Fibroblast of lung (primary cell): ENCODE results near the gene NDUFV2. TPM values are rescaled to one million over a fixed set of nuclear protein-coding genes. Genes with fewer than 3 reads are reported as not detected.

Experiments
- DNase-seq, 2 donors: peaks; one replicate each; pipeline versions ENCODE4 v3.0.0 to v3.0.0-alpha.2; 2010; ENCODE audit warnings: low read depth in 2 of 2
- H2AFZ ChIP-seq: 2 replicates; pipeline ENCODE4 v1.5.1; 2012; ENCODE audit warnings: low read length, control low read depth, inconsistent platforms
- H3K27ac ChIP-seq: 2 replicates; pipeline ENCODE4 v1.5.1; 2011; ENCODE audit warnings: low read length, control low read depth; ENCODE audit not compliant: insufficient read depth
- H3K27me3 ChIP-seq: 2 replicates; pipeline ENCODE4 v1.5.1; 2011; ENCODE audit warnings: mild to moderate bottlenecking, low read length; ENCODE audit not compliant: control insufficient read depth, insufficient read depth
- H3K36me3 ChIP-seq: 2 replicates; pipeline ENCODE4 v1.5.1; 2011; ENCODE audit warnings: low read length; ENCODE audit not compliant: control insufficient read depth, insufficient read depth
- H3K4me1 ChIP-seq: 2 replicates; pipeline ENCODE4 v1.5.1; 2011; ENCODE audit warnings: low read length; ENCODE audit not compliant: control insufficient read depth, insufficient read depth; ENCODE audit errors: extremely low read depth
- H3K4me2 ChIP-seq: 2 replicates; pipeline ENCODE4 v1.5.1; 2011; ENCODE audit warnings: low read length, control low read depth; ENCODE audit not compliant: insufficient read depth; ENCODE audit errors: extremely low read depth
- H3K4me3 ChIP-seq, 4 experiments: fragments of 200-600 bp in 1 of 4; sonication (generic) in 1 of 4; replicated peaks in 1 of 4; 2 replicates each; pipeline ENCODE4 v1.5.1; 2011 to 2016; ENCODE audit warnings: low read length in 4 of 4, low read depth in 3 of 4, mild to moderate bottlenecking in 3 of 4, control low read depth in 2 of 4, inconsistent platforms in 1 of 4, mixed read lengths in 1 of 4; ENCODE audit not compliant: insufficient read depth in 1 of 4; ENCODE audit errors: control extremely low read depth in 1 of 4
- H3K79me2 ChIP-seq: 2 replicates; pipeline ENCODE4 v1.5.1; 2012; ENCODE audit warnings: mild to moderate bottlenecking, low read length, inconsistent platforms; ENCODE audit not compliant: control insufficient read depth, insufficient read depth
- H3K9ac ChIP-seq: 2 replicates; pipeline ENCODE4 v1.5.1; 2011; ENCODE audit warnings: mild to moderate bottlenecking, low read length, control low read depth; ENCODE audit not compliant: insufficient read depth
- H3K9me3 ChIP-seq: 2 replicates; pipeline ENCODE4 v1.5.1; 2012; ENCODE audit warnings: low read depth, low read length; ENCODE audit not compliant: control insufficient read depth, insufficient read depth
- H4K20me1 ChIP-seq: 2 replicates; pipeline ENCODE4 v1.5.1; 2011; ENCODE audit warnings: low read length; ENCODE audit not compliant: control insufficient read depth, insufficient read depth; ENCODE audit errors: extremely low read depth
- CTCF ChIP-seq, 2 donors: IDR thresholded peaks in 1 of 2; conservative IDR thresholded peaks in 1 of 2; 1 replicate in 1 of 2; 2 replicates in 1 of 2; pipeline ENCODE4 v1.5.1; 2011 to 2012; ENCODE audit warnings: low read length in 2 of 2, control low read depth in 1 of 2, inconsistent platforms in 1 of 2, low read depth in 1 of 2, mild to moderate bottlenecking in 1 of 2
- EZH2 ChIP-seq: IDR thresholded peaks from 2 replicates; pipeline ENCODE4 v1.5.1; 2012; ENCODE audit warnings: low read length, control low read depth, mild to moderate bottlenecking; ENCODE audit errors: missing control alignments
- polyA plus RNA-seq, 2 donors: library from polyadenylated mRNA; depleted of rRNA in 1 of 2; stranded (reverse) in 1 of 2; unstranded in 1 of 2; fragments of >200 nt; gene quantifications; 2 replicates each; pipeline ENCODE4 v1.2.1, GENCODE V29; 2011 to 2012; ENCODE audit warnings: missing spikeins in 1 of 2
- total RNA-seq: library from RNA; depleted of rRNA; stranded (reverse); fragments of >200 nt; gene quantifications from 2 replicates; pipeline ENCODE4 v1.2.1, GENCODE V29; 2014

Gene NDUFV2
- total and polyA plus RNA-seq, 2 donors (not counting 1 experiment from before 2014, with no cell fraction given), result 97.3 to 133 TPM

GRCh38 chr18:9177466-9177865 lies 75.0 kb downstream of the NDUFV2 start:
- H3K36me3 ChIP-seq, result no peaks in the 10 kb centered on the region
- H3K4me2 ChIP-seq, result no peak overlapping the region
- no peaks in the 10 kb centered on the region for H3K27me3 ChIP-seq
- TF ChIP-seq EZH2, result no peak
- no peak for TF ChIP-seq CTCF (conservative IDR thresholded peaks at IDR 0.05 in 1 of 2, IDR thresholded peaks at IDR 0.05 in 1 of 2; ENCODE audit: low read depth in 1 of 2, low read length in 2 of 2)
- no peaks in the 10 kb centered on the region for H3K9me3 ChIP-seq
- no peak overlapping the region for H3K4me3 ChIP-seq
- no peak overlapping the region for H3K9ac ChIP-seq
- H2AFZ ChIP-seq, result no peak overlapping the region
- peaks cover 61% of the 10 kb centered on the region for H3K79me2 ChIP-seq
- H4K20me1 ChIP-seq, result no peaks in the 10 kb centered on the region
- no peaks in the 10 kb centered on the region for H3K4me1 ChIP-seq
- no peak overlapping the region for H3K27ac ChIP-seq
- no peak for DNase-seq

GRCh38 chr18:9178557-9178956 lies 76.1 kb downstream of the NDUFV2 start:
- no peak for DNase-seq
- H4K20me1 ChIP-seq, result no peaks in the 10 kb centered on the region
- peaks cover 55% of the 10 kb centered on the region for H3K79me2 ChIP-seq
- TF ChIP-seq CTCF (conservative IDR thresholded peaks at IDR 0.05 in 1 of 2, IDR thresholded peaks at IDR 0.05 in 1 of 2; ENCODE audit: low read depth in 1 of 2, low read length in 2 of 2), result no peak
- TF ChIP-seq EZH2, result no peak
- no peak overlapping the region for H2AFZ ChIP-seq
- H3K4me2 ChIP-seq, result no peak overlapping the region
- H3K36me3 ChIP-seq, result no peaks in the 10 kb centered on the region
- no peak overlapping the region for H3K4me3 ChIP-seq
- H3K27ac ChIP-seq, result no peak overlapping the region
- H3K27me3 ChIP-seq, result no peaks in the 10 kb centered on the region
- no peaks in the 10 kb centered on the region for H3K4me1 ChIP-seq
- H3K9ac ChIP-seq, result no peak overlapping the region
- no peaks in the 10 kb centered on the region for H3K9me3 ChIP-seq

DNA sequence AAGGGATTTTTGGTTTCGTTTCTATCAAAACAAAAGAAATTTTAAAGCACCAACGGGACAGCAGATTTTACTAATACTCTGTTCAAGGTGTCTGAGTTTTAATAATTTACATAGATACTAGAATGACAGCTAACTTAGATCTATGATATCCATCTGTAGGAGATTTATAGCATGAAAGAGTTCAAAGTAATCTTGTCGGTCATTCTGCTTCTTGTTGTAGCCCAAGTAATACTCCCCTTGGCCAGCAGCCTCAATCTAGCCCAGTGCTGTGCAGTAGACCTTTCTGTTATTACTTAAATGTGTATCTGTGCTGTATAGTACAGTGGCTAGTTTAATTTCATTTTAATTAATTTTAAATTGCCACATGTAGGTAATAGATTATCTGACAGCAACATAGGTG lies 78.8 kb downstream of the NDUFV2 start:
- no peak overlapping the region for H3K4me2 ChIP-seq
- no peak overlapping the region for H3K27ac ChIP-seq
- H3K4me1 ChIP-seq, result no peaks in the 10 kb centered on the region
- no peak for DNase-seq
- no peak overlapping the region for H3K4me3 ChIP-seq
- no peaks in the 10 kb centered on the region for H3K9me3 ChIP-seq
- no peaks in the 10 kb centered on the region for H4K20me1 ChIP-seq
- no peak overlapping the region for H2AFZ ChIP-seq
- peaks cover 34% of the 10 kb centered on the region for H3K79me2 ChIP-seq
- no peak overlapping the region for H3K9ac ChIP-seq
- no peaks in the 10 kb centered on the region for H3K36me3 ChIP-seq
- TF ChIP-seq EZH2 (no peak), CTCF (conservative IDR thresholded peaks at IDR 0.05 in 1 of 2, IDR thresholded peaks at IDR 0.05 in 1 of 2; ENCODE audit: low read depth in 1 of 2, low read length in 2 of 2) (no peak)
- H3K27me3 ChIP-seq, result no peaks in the 10 kb centered on the region
